Testis (tissue), 2 donors: ENCODE data around the gene NXNL2.

Source experiments
- POLR2A ChIP-seq: fragments of 450-650 bp; IDR thresholded peaks from one replicate; pipeline ENCODE4 v1.6.1; 2017; ENCODE audit warnings: antibody characterized with exemption, mild to moderate bottlenecking, moderate library complexity
- TF ChIP-seq, protein P1 (sequence below), 3 experiments: fragments of 450-650 bp in 2 of 3; fragments of 200-600 bp in 1 of 3; sonication (generic) in 1 of 3; IDR thresholded peaks; one replicate each; pipeline ENCODE4 v1.5.1; 2016 to 2019; ENCODE audit warnings: antibody characterized with exemption in 3 of 3, mild to moderate bottlenecking in 2 of 3, moderate library complexity in 1 of 3

DNA sequence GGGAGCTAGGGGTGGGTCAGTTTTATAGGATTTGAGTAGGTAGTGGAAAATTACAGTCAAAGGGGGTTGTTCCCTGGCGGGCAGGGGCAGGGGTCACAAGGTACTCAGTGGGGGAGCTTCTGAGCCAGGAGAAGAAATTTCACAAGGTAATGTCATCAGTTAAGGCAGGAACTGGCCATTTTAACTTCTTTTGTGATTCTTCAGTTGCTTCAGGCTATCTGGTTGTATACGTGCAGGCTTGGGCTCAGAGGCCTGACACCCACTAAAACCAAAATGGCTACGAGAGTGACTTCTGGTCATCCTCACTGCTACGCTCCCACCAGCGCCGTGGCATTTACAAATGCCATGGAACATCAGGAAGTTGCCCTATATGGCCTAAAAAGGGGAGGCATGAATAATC is 20.7 kb upstream of the NXNL2 start:
- TF ChIP-seq, protein P1, sequence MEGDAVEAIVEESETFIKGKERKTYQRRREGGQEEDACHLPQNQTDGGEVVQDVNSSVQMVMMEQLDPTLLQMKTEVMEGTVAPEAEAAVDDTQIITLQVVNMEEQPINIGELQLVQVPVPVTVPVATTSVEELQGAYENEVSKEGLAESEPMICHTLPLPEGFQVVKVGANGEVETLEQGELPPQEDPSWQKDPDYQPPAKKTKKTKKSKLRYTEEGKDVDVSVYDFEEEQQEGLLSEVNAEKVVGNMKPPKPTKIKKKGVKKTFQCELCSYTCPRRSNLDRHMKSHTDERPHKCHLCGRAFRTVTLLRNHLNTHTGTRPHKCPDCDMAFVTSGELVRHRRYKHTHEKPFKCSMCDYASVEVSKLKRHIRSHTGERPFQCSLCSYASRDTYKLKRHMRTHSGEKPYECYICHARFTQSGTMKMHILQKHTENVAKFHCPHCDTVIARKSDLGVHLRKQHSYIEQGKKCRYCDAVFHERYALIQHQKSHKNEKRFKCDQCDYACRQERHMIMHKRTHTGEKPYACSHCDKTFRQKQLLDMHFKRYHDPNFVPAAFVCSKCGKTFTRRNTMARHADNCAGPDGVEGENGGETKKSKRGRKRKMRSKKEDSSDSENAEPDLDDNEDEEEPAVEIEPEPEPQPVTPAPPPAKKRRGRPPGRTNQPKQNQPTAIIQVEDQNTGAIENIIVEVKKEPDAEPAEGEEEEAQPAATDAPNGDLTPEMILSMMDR (IDR thresholded peaks at IDR 0.05): no peak
- no peak for TF ChIP-seq POLR2A
